ENCODE measurements around the gene GTF2H1. TPM values are rescaled to one million over a fixed set of nuclear protein-coding genes. Genes with fewer than 3 reads are reported as not detected.

The GTF2H1 gene
- total and polyA plus RNA-seq, 9 of the 15 experiments (the other 6 are each of a cell fraction or from before 2014, with no cell fraction given) = 56.9 to 126 (median 92.1) TPM

- TF ChIP-seq ZNF592 (IDR thresholded peaks at IDR 0.05) = no peak
Observed at GRCh38 chr11:18365741-18366140, 43.4 kb downstream of the GTF2H1 start (continued).

GRCh38 chr11:18366286-18366685, 43.9 kb downstream of the GTF2H1 start:
- no peaks in the 10 kb centered on the region for H4K20me1 ChIP-seq (replicated peaks; ENCODE audit: control insufficient read depth, insufficient read depth, low read length)
- no peak for TF ChIP-seq CBX2 (IDR thresholded peaks at IDR 0.05; ENCODE audit: insufficient read depth, low read length, poor library complexity, severe bottlenecking)
- no peak for TF ChIP-seq POLR2AphosphoS2 (IDR thresholded peaks at IDR 0.05; ENCODE audit: low read length)
- no peak for TF ChIP-seq ATF4 (CRISPR knock-in tag; IDR thresholded peaks at IDR 0.05)
- TF ChIP-seq BRD9 (IDR thresholded peaks at IDR 0.05; ENCODE audit: low read depth, partially characterized antibody) = no peak
- no peak for TF ChIP-seq ZNF780A (CRISPR knock-in tag; IDR thresholded peaks at IDR 0.05)
- no peak for TF ChIP-seq RBM25 (IDR thresholded peaks at IDR 0.05; ENCODE audit: low read depth, low read length, severe bottlenecking)
- TF ChIP-seq PHTF2 (CRISPR knock-in tag; IDR thresholded peaks at IDR 0.05) = no peak
- no peak for TF ChIP-seq ESRRB (CRISPR knock-in tag; IDR thresholded peaks at IDR 0.05; ENCODE audit: borderline replicate concordance)
- TF ChIP-seq ZNF12 (CRISPR knock-in tag; IDR thresholded peaks at IDR 0.05) = no peak
- TF ChIP-seq KHSRP (IDR thresholded peaks at IDR 0.05) = no peak
- TF ChIP-seq ZKSCAN3 (CRISPR knock-in tag; IDR thresholded peaks at IDR 0.05) = no peak
- TF ChIP-seq ZSCAN29 (IDR thresholded peaks at IDR 0.05) = no peak
- TF ChIP-seq ZNF274 (IDR thresholded peaks at IDR 0.05; ENCODE audit: borderline replicate concordance, low read depth, low read length) = no peak
- TF ChIP-seq XRCC4 (IDR thresholded peaks at IDR 0.05; ENCODE audit: extremely low read depth, insufficient read depth, insufficient read length) = no peak
- TF ChIP-seq HDGF (IDR thresholded peaks at IDR 0.05) = no peak
- TF ChIP-seq ZNF707 (CRISPR knock-in tag; conservative IDR thresholded peaks at IDR 0.05) = no peak
- no peak for TF ChIP-seq ZNF311 (CRISPR knock-in tag; IDR thresholded peaks at IDR 0.05)
- TF ChIP-seq U2AF2 (optimal IDR thresholded peaks at IDR 0.05; ENCODE audit: low read depth, low read length) = no peak
- no peak for TF ChIP-seq LCOR (CRISPR knock-in tag; IDR thresholded peaks at IDR 0.05)
- H3K27ac ChIP-seq (ENCODE audit: extremely low read depth, low read depth, low read length) = no peak overlapping the region
- no peaks in the 10 kb centered on the region for H3K9me3 ChIP-seq (replicated peaks; ENCODE audit: control insufficient read depth, insufficient read depth, low read depth, low read length)
- intact Hi-C loops (cut with micrococcal nuclease) = no loop called here
- H3K4me2 ChIP-seq (ENCODE audit: insufficient read depth, low read length) = no peak overlapping the region
- no peaks in the 10 kb centered on the region for H3K9me1 ChIP-seq (ENCODE audit: control insufficient read depth, insufficient read depth, low read length)
- no peak for FAIRE-seq
- 93% methylated on average over 4 of the region's 4 CpGs for WGBS (ENCODE audit: insufficient coverage, low coverage, missing lambda C conversion rate)
- H3K79me2 ChIP-seq (ENCODE audit: control insufficient read depth, insufficient read depth, low read length) = no peaks in the 10 kb centered on the region
- H3K4me3 ChIP-seq = no peak overlapping the region
- CTCF ChIA-PET (ENCODE audit: low intra/inter-chr PET ratio) = no interaction called here
- no peak overlapping the region for H3K9ac ChIP-seq (ENCODE audit: insufficient read depth in 1 of 2, low read depth in 2 of 2, low read length in 2 of 2)
- in situ Hi-C loops (cut with MboI) = no loop called here
- H3K27me3 ChIP-seq (ENCODE audit: control insufficient read depth in 2 of 2, insufficient read depth in 2 of 2, low read length in 2 of 2) = no peaks in the 10 kb centered on the region
- no peak overlapping the region for H2AFZ ChIP-seq (ENCODE audit: low read depth, low read length)
- no peak for ATAC-seq
- POLR2A ChIA-PET = interaction anchor here (0.8 to 1.1 kb wide), 3 partner anchors 18 to 30 kb away, joined by 3 read pairs; partner anchors contain the start of gene LDHA
- peaks cover 62% of the 10 kb centered on the region for H3K36me3 ChIP-seq (ENCODE audit: control insufficient read depth, insufficient read depth, low read length)
- peaks cover 0 to 4% of the 10 kb centered on the region in 2 experiments; a peak in 3 of 5 replicates for H3K4me1 ChIP-seq (replicated peaks in 1 of 2; ENCODE audit: control insufficient read depth in 2 of 2, insufficient read depth in 2 of 2, low read length in 2 of 2)
- no TSS peak for BruUV-seq (replicated peaks)
- no peak for DNase-seq (ENCODE audit: extremely low read depth in 1 of 4, low spot score in 3 of 4)

Measured in K562 (cell line).